Transverse colon (tissue), 4 donors: ENCODE data around the gene RIIAD1. TPM values are rescaled to one million over a fixed set of nuclear protein-coding genes. Genes with fewer than 3 reads are reported as not detected.

Experiments
- DNase-seq: peaks from one replicate; pipeline ENCODE4 v3.0.0-alpha.2; 2019
- H3K27ac ChIP-seq, 4 donors: fragments of 200-600 bp; sonication (generic); 2 replicates each; pipeline ENCODE4 v1.5.1; 2016 to 2018; ENCODE audit warnings: inconsistent platforms in 4 of 4
- H3K27me3 ChIP-seq: fragments of 200-600 bp; sonication (generic); 2 replicates; pipeline ENCODE4 v1.5.1; 2017; ENCODE audit warnings: inconsistent platforms
- H3K36me3 ChIP-seq, 4 donors: fragments of 200-600 bp; sonication (generic); 2 replicates each; pipeline ENCODE4 v1.5.1; 2017 to 2019; ENCODE audit warnings: inconsistent platforms in 4 of 4
- H3K4me1 ChIP-seq, 4 donors: fragments of 200-600 bp; sonication (generic); 2 replicates each; pipeline ENCODE4 v1.5.1; 2017 to 2020; ENCODE audit warnings: inconsistent platforms in 4 of 4
- H3K4me3 ChIP-seq, 4 donors: fragments of 200-600 bp; sonication (generic); 1 replicate in 1 of 4; 2 replicates in 3 of 4; pipeline versions ENCODE4 v1.5.1 to v1.6.1; 2017 to 2019; ENCODE audit warnings: inconsistent platforms in 4 of 4
- H3K9me3 ChIP-seq, 2 donors: fragments of 200-600 bp; sonication (generic); 2 replicates each; pipeline ENCODE4 v1.5.1; 2017 to 2019; ENCODE audit warnings: inconsistent platforms in 2 of 2
- CTCF ChIP-seq, 5 experiments: fragments of 200-600 bp in 3 of 5; fragments of 450-650 bp in 2 of 5; sonication (generic) in 3 of 5; IDR thresholded peaks; 1 replicate in 2 of 5; 2 replicates in 3 of 5; pipeline ENCODE4 v1.5.1; 2016 to 2017; ENCODE audit warnings: antibody characterized with exemption in 5 of 5, inconsistent platforms in 3 of 5, mild to moderate bottlenecking in 2 of 5, moderate library complexity in 1 of 5
- EP300 ChIP-seq: sonication (generic); formaldehyde crosslinking; IDR thresholded peaks from one replicate; pipeline ENCODE4 v1.6.1; 2017; ENCODE audit warnings: antibody characterized with exemption, low read depth
- POLR2A ChIP-seq: fragments of 450-650 bp; IDR thresholded peaks from one replicate; pipeline ENCODE4 v1.6.1; 2016; ENCODE audit warnings: antibody characterized with exemption, mild to moderate bottlenecking, moderate library complexity
- POLR2AphosphoS5 ChIP-seq, 3 donors: sonication (generic); formaldehyde crosslinking; IDR thresholded peaks; one replicate each; pipeline ENCODE4 v1.6.1; 2016; ENCODE audit warnings: antibody characterized with exemption in 3 of 3
- WGBS, 2 donors: methylation state at CpG; one replicate each; pipeline ENCODE4 v1.1.5; 2018; ENCODE audit warnings: low coverage in 1 of 2; 5-methylcytosine and 5-hydroxymethylcytosine counted together
- in situ Hi-C, 4 donors: fragments of 200-750 bp; cut with MboI; loops; one replicate each; pipeline versions ENCODE4 v1.15.0 to v1.15.1; 2017; ENCODE audit warnings: low sequenced_read_pairs in 3 of 4, low pct_ligation_motif_present in 1 of 4, low pct_unique_long_range_greater_than_20kb in 1 of 4
- intact Hi-C: fragments of 100-400 bp; cut with DNase I; formaldehyde crosslinking; loops from one replicate; pipeline ENCODE4 v1.15.1; 2023; ENCODE audit warnings: low total_unique reads
- total RNA-seq, 4 donors: library from RNA; depleted of rRNA; stranded (reverse); fragments of >200 nt; gene quantifications; one replicate each; pipeline ENCODE4 v1.1.0, GENCODE V29; 2016

RIIAD1 gene
- not detected for total RNA-seq

- Histone ChIP-seq H3K27me3 (peaks cover 15% of the 10 kb centered on the region), H3K4me1 (peaks cover 5 to 53% (median 28%) of the 10 kb centered on the region in 4 donors), H3K36me3 (no peaks in the 10 kb centered on the region), H3K4me3 (peak within 1 kb of the TSS; percentile 1 to 59 (median 38)), H3K9me3 (no peaks in the 10 kb centered on the region), H3K27ac (peak within 1 kb of the TSS; percentile 72 to 83 (median 77))
- 0 to 5% methylated on average over 1 to 42 of the region's 44 CpGs for WGBS, 2 donors
- no peak for TF ChIP-seq POLR2A
- intact Hi-C loops, result no loop called here
- in situ Hi-C loops, result no loop called here
- no peak for DNase-seq
Observed at GRCh38 chr1:151720974-151721787, at the start of gene RIIAD1. RIIAD1 (plus strand) TSS chr1:151721522; CDS start chr1:151721537, 15 bp downstream.

- no peaks in the 10 kb centered on the region for H3K4me1 ChIP-seq
- 76 to 78% methylated on average over 1 of the region's 1 CpG for WGBS, 2 donors
- peaks cover 0 to 4% of the 10 kb centered on the region in 2 donors for H3K9me3 ChIP-seq
- H3K27me3 ChIP-seq, result no peaks in the 10 kb centered on the region
- in situ Hi-C loops, result no loop called here
- H3K27ac ChIP-seq, result no peak overlapping the region
- peaks cover 0 to 25% (median 11%) of the 10 kb centered on the region in 4 donors for H3K36me3 ChIP-seq
- no peak for DNase-seq
- intact Hi-C loops, result no loop called here
- no peak overlapping the region for H3K4me3 ChIP-seq
- TF ChIP-seq CTCF (IDR thresholded peaks at IDR 0.05), result no peak
- TF ChIP-seq EP300, result no peak
- TF ChIP-seq POLR2AphosphoS5 (IDR thresholded peaks at IDR 0.05), result no peak
- no peak for TF ChIP-seq POLR2A
Observed at GRCh38 chr1:151673407-151673806, 47.9 kb upstream of the RIIAD1 start.

- Histone ChIP-seq H3K27me3 (no peaks in the 10 kb centered on the region), H3K9me3 (no peaks in the 10 kb centered on the region), H3K4me1 (peaks cover 0 to 5% (median 0%) of the 10 kb centered on the region in 4 donors), H3K36me3 (peaks cover 0 to 4% (median 0%) of the 10 kb centered on the region in 4 donors), H3K27ac (peak overlapping the region in 1 of 4 donors; percentile 47), H3K4me3 (no peak overlapping the region)
- intact Hi-C loops, result no loop called here
- in situ Hi-C loops, result no loop called here
- DNase-seq, result no peak
- TF ChIP-seq EP300, result no peak
- TF ChIP-seq POLR2AphosphoS5 (IDR thresholded peaks at IDR 0.05), result no peak
- no peak for TF ChIP-seq CTCF (IDR thresholded peaks at IDR 0.05)
- no peak for TF ChIP-seq POLR2A
- WGBS, 2 donors, result 60 to 75% methylated on average over 4 of the region's 4 CpGs
Observed at GRCh38 chr1:151680391-151680790, 40.9 kb upstream of the RIIAD1 start.

- Histone ChIP-seq H3K36me3 (peaks cover 0 to 4% (median 0%) of the 10 kb centered on the region in 4 donors), H3K27me3 (no peaks in the 10 kb centered on the region), H3K4me3 (no peak overlapping the region), H3K9me3 (no peaks in the 10 kb centered on the region), H3K27ac (peak overlapping the region in 1 of 4 donors; percentile 47), H3K4me1 (peaks cover 0 to 5% (median 0%) of the 10 kb centered on the region in 4 donors)
- WGBS, 2 donors, result 46 to 64% methylated on average over 3 of the region's 3 CpGs
- DNase-seq, result no peak
- in situ Hi-C loops (no loop called here), intact Hi-C loops (no loop called here)
- no peak for TF ChIP-seq POLR2A
- no peak for TF ChIP-seq CTCF (IDR thresholded peaks at IDR 0.05)
- no peak for TF ChIP-seq POLR2AphosphoS5 (IDR thresholded peaks at IDR 0.05)
- no peak for TF ChIP-seq EP300
Observed at GRCh38 chr1:151680826-151681225, 40.5 kb upstream of the RIIAD1 start.
